Cardiac ventricle fibroblast (primary cell): Measurements from ENCODE around the gene ACP4. TPM values are rescaled to one million over a fixed set of nuclear protein-coding genes. Genes with fewer than 3 reads are reported as not detected.

Source experiments
- total RNA-seq: library from RNA; depleted of rRNA; stranded (reverse); fragments of >200 nt; gene quantifications from 2 replicates; pipeline ENCODE4 v1.2.3, GENCODE V29; 2015

ACP4 gene, protein sequence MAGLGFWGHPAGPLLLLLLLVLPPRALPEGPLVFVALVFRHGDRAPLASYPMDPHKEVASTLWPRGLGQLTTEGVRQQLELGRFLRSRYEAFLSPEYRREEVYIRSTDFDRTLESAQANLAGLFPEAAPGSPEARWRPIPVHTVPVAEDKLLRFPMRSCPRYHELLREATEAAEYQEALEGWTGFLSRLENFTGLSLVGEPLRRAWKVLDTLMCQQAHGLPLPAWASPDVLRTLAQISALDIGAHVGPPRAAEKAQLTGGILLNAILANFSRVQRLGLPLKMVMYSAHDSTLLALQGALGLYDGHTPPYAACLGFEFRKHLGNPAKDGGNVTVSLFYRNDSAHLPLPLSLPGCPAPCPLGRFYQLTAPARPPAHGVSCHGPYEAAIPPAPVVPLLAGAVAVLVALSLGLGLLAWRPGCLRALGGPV
- total RNA-seq, result not detected in 2 replicates

DNA sequence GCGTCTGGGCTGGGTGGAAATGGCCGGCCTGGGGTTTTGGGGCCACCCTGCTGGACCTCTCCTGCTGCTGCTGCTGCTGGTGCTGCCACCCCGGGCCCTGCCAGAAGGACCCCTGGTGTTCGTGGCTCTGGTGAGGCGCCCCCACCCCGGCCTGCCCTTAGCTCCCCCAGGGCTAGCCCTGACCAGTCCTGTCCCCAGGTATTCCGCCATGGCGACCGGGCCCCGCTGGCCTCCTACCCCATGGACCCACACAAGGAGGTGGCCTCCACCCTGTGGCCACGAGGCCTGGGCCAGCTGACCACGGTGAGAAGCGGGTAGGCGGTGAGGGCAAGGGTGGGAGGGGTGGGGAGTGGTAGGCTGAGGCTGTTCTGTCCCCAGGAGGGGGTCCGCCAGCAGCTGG is at the start of gene ACP4:
ACP4 (plus strand) TSS at position 20 of the 400 bp plus-strand sequence; CDS start at position 20, 0 bp downstream.

DNA sequence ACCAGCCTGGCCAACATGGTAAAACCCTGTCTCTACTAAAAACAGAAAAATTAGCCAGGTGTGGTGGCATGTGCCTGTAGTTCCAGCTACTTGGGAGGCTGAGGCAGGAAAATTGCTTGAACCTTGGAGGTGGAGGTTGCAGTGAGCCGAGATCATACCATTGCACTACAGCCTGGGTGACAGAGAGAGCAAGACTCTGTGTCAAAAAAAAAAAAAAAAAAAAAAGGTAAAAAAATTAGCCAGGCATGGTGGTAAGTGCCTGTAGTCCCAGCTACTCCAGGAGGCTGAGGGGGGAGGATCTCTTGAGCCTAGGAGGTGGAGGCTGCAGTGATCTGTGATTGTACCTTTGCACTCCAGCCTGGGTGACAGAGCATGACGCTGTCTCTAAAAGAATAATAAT is 20.1 kb upstream of the ACP4 start, which contains the start of gene GPR32:
GPR32 (plus strand) TSS at position 301 of the 400 bp plus-strand sequence. CDS start 137 bp downstream, outside the sequence.

DNA sequence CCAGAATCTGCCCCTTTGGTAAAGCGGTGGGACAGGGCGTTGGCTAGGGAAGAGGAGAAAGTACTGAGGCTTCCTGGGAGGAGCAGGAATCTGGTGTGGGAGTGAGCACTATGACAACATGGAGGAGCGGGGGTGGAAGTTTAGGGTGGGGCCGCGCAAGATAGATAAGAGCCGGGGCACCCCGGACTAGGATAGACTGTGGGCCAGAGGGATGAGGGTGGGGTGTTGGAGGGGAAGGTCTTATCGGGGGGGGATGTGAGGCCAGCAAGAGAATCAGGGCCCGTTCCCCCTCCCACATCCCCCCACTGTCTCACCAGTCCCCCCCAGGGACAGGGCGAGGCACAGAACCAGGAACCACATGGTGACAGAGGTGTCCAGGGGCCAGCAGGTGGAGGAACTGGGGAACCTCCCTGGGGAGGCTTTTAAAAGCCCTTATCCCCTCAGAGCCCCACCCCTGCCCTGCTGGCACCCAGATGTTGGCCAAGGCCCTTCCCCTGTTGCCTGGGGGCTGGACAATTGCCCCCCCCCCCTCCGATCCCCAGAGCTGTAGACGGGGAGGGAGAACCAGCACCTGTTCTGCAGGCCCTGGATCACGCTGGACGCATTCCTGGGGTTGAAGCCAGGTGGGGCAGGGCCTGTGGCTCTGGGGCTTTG is 33.3 kb downstream of the ACP4 start, which contains the start of gene KLK1:
KLK1 (minus strand) TSS at position 399 of the 654 bp plus-strand sequence; CDS start at position 360, 39 bp downstream.

DNA sequence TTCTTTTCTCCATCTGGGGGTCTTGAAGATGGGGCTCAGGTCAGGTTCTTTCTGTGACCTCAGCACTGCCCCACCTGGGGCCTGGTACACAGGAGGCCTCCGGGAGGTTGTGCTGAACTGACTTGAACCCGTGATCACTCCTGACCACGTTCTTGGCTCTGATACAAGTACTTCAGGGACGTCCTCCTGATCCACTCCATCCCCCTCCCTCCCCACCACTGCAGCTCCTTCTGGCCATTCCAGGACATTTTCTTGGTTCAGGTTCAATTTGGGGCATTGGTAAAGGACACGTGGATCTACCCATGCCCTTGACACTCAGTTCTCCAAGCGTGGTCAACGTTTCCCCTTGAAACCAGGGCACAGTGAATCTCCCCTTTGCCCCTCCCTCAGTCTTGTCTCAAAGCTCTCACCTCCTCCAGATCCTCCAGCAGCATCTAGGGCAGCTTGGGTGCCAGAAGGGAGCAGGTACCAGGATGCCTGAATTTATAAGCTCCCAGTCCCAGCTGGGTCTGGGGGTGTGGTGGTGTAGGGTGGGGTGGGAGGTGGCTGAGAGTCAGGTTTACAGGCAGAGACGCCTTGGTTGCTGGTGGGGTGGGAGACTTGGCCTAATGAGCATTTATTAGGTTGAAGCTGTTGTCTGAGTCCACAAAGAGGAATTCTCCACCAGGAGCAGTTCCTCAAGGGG is 43.0 kb downstream of the ACP4 start, which contains the start of gene KLK15:
KLK15 (minus strand) TSS at position 458 of the 685 bp plus-strand sequence. CDS start 2,082 bp downstream, outside the sequence.

Other genes with a start within 250 kb of the ACP4 start
- gene LRRC4B, start 222.0 kb upstream of the ACP4 start, total RNA-seq, result 0.06 TPM in 1 of 2 replicates, not detected in the other
- gene SYT3, start 150.5 kb upstream of the ACP4 start, total RNA-seq, result 0.05 and 0.19 TPM in 2 replicates
- not detected in 2 replicates for gene C19orf81, start 141.0 kb upstream of the ACP4 start, total RNA-seq
- 1.1 and 4.7 TPM in 2 replicates for gene SHANK1, start 70.6 kb upstream of the ACP4 start, total RNA-seq
- gene CLEC11A, start 67.1 kb upstream of the ACP4 start, total RNA-seq, result 288 and 306 TPM in 2 replicates
- gene GPR32, start 20.0 kb upstream of the ACP4 start, total RNA-seq, result not detected in 2 replicates
- gene KLK1, start 33.4 kb downstream of the ACP4 start, total RNA-seq, result not detected in 2 replicates
- not detected in 2 replicates for gene KLK15, start 43.2 kb downstream of the ACP4 start, total RNA-seq
- gene KLK3, start 64.5 kb downstream of the ACP4 start, total RNA-seq, result not detected in 2 replicates
- gene KLK2, start 83.0 kb downstream of the ACP4 start, total RNA-seq, result not detected in 2 replicates
- gene KLK4, start 121.0 kb downstream of the ACP4 start, total RNA-seq, result not detected in 2 replicates
- not detected in 2 replicates for gene KLK5, start 162.6 kb downstream of the ACP4 start, total RNA-seq
- gene KLK6, start 179.2 kb downstream of the ACP4 start, total RNA-seq, result not detected in 2 replicates
- gene KLK7, start 193.5 kb downstream of the ACP4 start, total RNA-seq, result not detected in 2 replicates
- not detected in 2 replicates for gene KLK8, start 211.2 kb downstream of the ACP4 start, total RNA-seq
- 1.8 TPM in 1 of 2 replicates, not detected in the other for gene KLK10, start 229.3 kb downstream of the ACP4 start, total RNA-seq
- not detected in 2 replicates for gene KLK11, start 236.2 kb downstream of the ACP4 start, total RNA-seq
- not detected in 2 replicates for gene KLK12, start 244.6 kb downstream of the ACP4 start, total RNA-seq